Measurements from ENCODE around the gene NDRG4. TPM values are rescaled to one million over a fixed set of nuclear protein-coding genes. Genes with fewer than 3 reads are reported as not detected.

The NDRG4 gene
- total and polyA plus RNA-seq, 4 donors: 5.3 to 18.7 (median 14.2) TPM

- peaks cover 0 to 8% (median 7%) of the 10 kb centered on the region in 3 donors for H3K27me3 ChIP-seq (ENCODE audit: control insufficient read depth in 3 of 3, insufficient read depth in 3 of 3, low read length in 2 of 3)
- peak overlapping the region; percentile 55 to 83 for H3K27ac ChIP-seq (ENCODE audit: low read depth in 1 of 2, low read length in 1 of 2)
- ATAC-seq (ENCODE audit: insufficient read depth, low FRiP score) (no peak), DNase-seq (no peak)
- 54 to 73% methylated on average over 10 of the region's 10 CpGs for WGBS, 2 donors
- no peaks in the 10 kb centered on the region for H3K9me3 ChIP-seq (ENCODE audit: control insufficient read depth in 4 of 4, insufficient read depth in 3 of 4, low read length in 3 of 4)
- H3K4me1 ChIP-seq (ENCODE audit: control insufficient read depth in 5 of 5, insufficient read depth in 5 of 5, low read length in 5 of 5): peaks cover 0 to 14% (median 0%) of the 10 kb centered on the region in 5 donors
- TF ChIP-seq CTCF (IDR thresholded peaks at IDR 0.05; ENCODE audit: control extremely low read depth, extremely low read depth): no peak
- no peak overlapping the region for H3K4me3 ChIP-seq
- H3K9ac ChIP-seq (ENCODE audit: insufficient read depth in 1 of 2, low read length in 2 of 2): no peak overlapping the region
- no peaks in the 10 kb centered on the region for H3K36me3 ChIP-seq (ENCODE audit: control insufficient read depth in 4 of 4, insufficient read depth in 4 of 4, low read length in 4 of 4)
Measured at GRCh38 chr16:58474296-58474695, 25.6 kb upstream of the NDRG4 start.

GRCh38 chr16:58475091-58475619, 24.8 kb upstream of the NDRG4 start:
- Histone ChIP-seq H3K4me3 (no peak overlapping the region), H3K36me3 (ENCODE audit: control insufficient read depth in 4 of 4, insufficient read depth in 4 of 4, low read length in 4 of 4) (no peaks in the 10 kb centered on the region), H3K9ac (ENCODE audit: insufficient read depth in 1 of 2, low read length in 2 of 2) (no peak overlapping the region), H3K9me3 (ENCODE audit: control insufficient read depth in 4 of 4, insufficient read depth in 3 of 4, low read length in 3 of 4) (no peaks in the 10 kb centered on the region), H3K27ac (ENCODE audit: low read depth in 1 of 2, low read length in 1 of 2) (peak overlapping the region; percentile 55 to 83), H3K27me3 (ENCODE audit: control insufficient read depth in 3 of 3, insufficient read depth in 3 of 3, low read length in 2 of 3) (peaks cover 0 to 5% (median 2%) of the 10 kb centered on the region in 3 donors), H3K4me1 (ENCODE audit: control insufficient read depth in 5 of 5, insufficient read depth in 5 of 5, low read length in 5 of 5) (peaks cover 0 to 18% (median 0%) of the 10 kb centered on the region in 5 donors)
- no peak for ATAC-seq (ENCODE audit: insufficient read depth, low FRiP score)
- 38 to 57% methylated on average over 4 of the region's 4 CpGs for whole genome bisulfite sequencing, 2 donors
- peak in 1 of 3 donors; percentile 32 for DNase-seq
- no peak for TF ChIP-seq CTCF (IDR thresholded peaks at IDR 0.05; ENCODE audit: control extremely low read depth, extremely low read depth)

- WGBS, 2 donors: 33 to 63% methylated on average over 1 of the region's 1 CpG
- TF ChIP-seq CTCF (IDR thresholded peaks at IDR 0.05; ENCODE audit: control extremely low read depth, extremely low read depth): no peak
- DNase-seq: no peak
- H3K4me3 ChIP-seq: no peak overlapping the region
- H3K4me1 ChIP-seq (ENCODE audit: control insufficient read depth in 5 of 5, insufficient read depth in 5 of 5, low read length in 5 of 5): peaks cover 0 to 20% (median 0%) of the 10 kb centered on the region in 5 donors
- no peak overlapping the region for H3K27ac ChIP-seq (ENCODE audit: low read depth in 1 of 2, low read length in 1 of 2)
- H3K9me3 ChIP-seq (ENCODE audit: control insufficient read depth in 4 of 4, insufficient read depth in 3 of 4, low read length in 3 of 4): no peaks in the 10 kb centered on the region
- no peaks in the 10 kb centered on the region for H3K36me3 ChIP-seq (ENCODE audit: control insufficient read depth in 4 of 4, insufficient read depth in 4 of 4, low read length in 4 of 4)
- no peak overlapping the region for H3K9ac ChIP-seq (ENCODE audit: insufficient read depth in 1 of 2, low read length in 2 of 2)
- no peak for ATAC-seq (ENCODE audit: insufficient read depth, low FRiP score)
- peaks cover 0 to 9% (median 4%) of the 10 kb centered on the region in 3 donors for H3K27me3 ChIP-seq (ENCODE audit: control insufficient read depth in 3 of 3, insufficient read depth in 3 of 3, low read length in 2 of 3)
Measured at GRCh38 chr16:58476791-58477190, 23.2 kb upstream of the NDRG4 start.

- Histone ChIP-seq H3K9me3 (ENCODE audit: control insufficient read depth in 4 of 4, insufficient read depth in 3 of 4, low read length in 3 of 4) (no peaks in the 10 kb centered on the region), H3K36me3 (ENCODE audit: control insufficient read depth in 4 of 4, insufficient read depth in 4 of 4, low read length in 4 of 4) (no peaks in the 10 kb centered on the region), H3K27ac (ENCODE audit: low read depth in 1 of 2, low read length in 1 of 2) (no peak overlapping the region), H3K27me3 (ENCODE audit: control insufficient read depth in 3 of 3, insufficient read depth in 3 of 3, low read length in 2 of 3) (peaks cover 0 to 9% (median 4%) of the 10 kb centered on the region in 3 donors), H3K9ac (ENCODE audit: insufficient read depth in 1 of 2, low read length in 2 of 2) (no peak overlapping the region), H3K4me1 (ENCODE audit: control insufficient read depth in 5 of 5, insufficient read depth in 5 of 5, low read length in 5 of 5) (peaks cover 0 to 16% (median 0%) of the 10 kb centered on the region in 5 donors), H3K4me3 (no peak overlapping the region)
- WGBS, 2 donors: 91 to 94% methylated on average over 2 of the region's 2 CpGs
- DNase-seq (no peak), ATAC-seq (ENCODE audit: insufficient read depth, low FRiP score) (no peak)
- no peak for TF ChIP-seq CTCF (IDR thresholded peaks at IDR 0.05; ENCODE audit: control extremely low read depth, extremely low read depth)
Measured at GRCh38 chr16:58478427-58478826, 21.5 kb upstream of the NDRG4 start.

All from lung (tissue), 12 donors.